H1 (cell line): ENCODE data around the gene FAM83F. TPM values are rescaled to one million over a fixed set of nuclear protein-coding genes. Genes with fewer than 3 reads are reported as not detected.

Source experiments
- CTCF ChIA-PET: fragments of 300-600 bp; sonication (Branson Sonifier 250); formaldehyde crosslinking; loops from one replicate; lab custom pipeline; 2021; ENCODE audit not compliant: partially characterized antibody; lab: Charles Lee
- POLR2A ChIA-PET: fragments of 300-600 bp; sonication (Branson Sonifier 250); formaldehyde crosslinking; loops from one replicate; lab custom pipeline; 2021; ENCODE audit warnings: inconsistent platforms; ENCODE audit not compliant: partially characterized antibody; lab: Charles Lee
- DNase-seq, 2 experiments: peaks; one replicate each; pipeline versions ENCODE4 v3.0.0 to v3.0.0-alpha.2; 2010 to 2022; ENCODE audit warnings: low spot score in 2 of 2, low read depth in 1 of 2, mixed read lengths in 1 of 2
- FAIRE-seq: peaks from 2 replicates; lab custom pipeline; 2011; peaks lifted over from hg19 to GRCh38; lab: Jason Lieb, UNC
- H2AFZ ChIP-seq: 2 replicates; pipeline ENCODE4 v1.8.1; 2012; ENCODE audit warnings: low read length, inconsistent platforms
- H2AK5ac ChIP-seq: 2 replicates; pipeline ENCODE4 v1.6.1; 2013; ENCODE audit warnings: low read depth, low read length
- H2BK120ac ChIP-seq: replicated peaks from 2 replicates; pipeline ENCODE3; 2013; ENCODE audit warnings: low read depth, low read length, inconsistent platforms
- H2BK12ac ChIP-seq: 2 replicates; pipeline ENCODE4 v1.6.1; 2013; ENCODE audit warnings: low read depth, low read length
- H2BK15ac ChIP-seq: 2 replicates; pipeline ENCODE4 v1.6.1; 2013; ENCODE audit warnings: low read length
- H2BK20ac ChIP-seq: 2 replicates; pipeline ENCODE4 v1.6.1; 2013; ENCODE audit warnings: low read length
- H2BK5ac ChIP-seq: 2 replicates; pipeline ENCODE4 v1.6.1; 2013; ENCODE audit warnings: low read depth, low read length
- H3K14ac ChIP-seq: 2 replicates; pipeline ENCODE4 v1.6.1; 2013; ENCODE audit warnings: inconsistent platforms; ENCODE audit not compliant: insufficient read length
- H3K18ac ChIP-seq: 2 replicates; pipeline ENCODE4 v1.6.1; 2013; ENCODE audit warnings: low read length; ENCODE audit errors: extremely low read depth
- H3K23ac ChIP-seq: 2 replicates; pipeline ENCODE4 v1.6.1; 2013; ENCODE audit warnings: inconsistent platforms; ENCODE audit not compliant: insufficient read length
- H3K23me2 ChIP-seq: 2 replicates; pipeline ENCODE4 v1.6.1; 2013; ENCODE audit warnings: low read depth, low read length
- H3K27ac ChIP-seq: 2 replicates; pipeline ENCODE4 v1.6.1; 2011; ENCODE audit warnings: low read depth, low read length, inconsistent platforms
- H3K27me3 ChIP-seq, 4 experiments: replicated peaks in 1 of 4; 1 replicate in 1 of 4; 2 replicates in 3 of 4; pipeline versions ENCODE4 v1.6.1 to v1.8.1; 2011 to 2013; ENCODE audit warnings: low read length in 3 of 4, mild to moderate bottlenecking in 3 of 4, inconsistent platforms in 2 of 4, mixed read lengths in 2 of 4, moderate library complexity in 1 of 4; ENCODE audit not compliant: control insufficient read depth in 3 of 4, insufficient read depth in 3 of 4; ENCODE audit errors: extremely low read depth in 1 of 4
- H3K36me3 ChIP-seq, 4 experiments: 2 replicates each; pipeline versions ENCODE4 v1.6.1 to v1.8.1; 2011 to 2013; ENCODE audit warnings: mild to moderate bottlenecking in 4 of 4, low read length in 3 of 4, moderate library complexity in 2 of 4, control low read depth in 1 of 4, inconsistent platforms in 1 of 4; ENCODE audit not compliant: insufficient read depth in 4 of 4, control insufficient read depth in 2 of 4
- H3K4ac ChIP-seq: replicated peaks from 2 replicates; pipeline ENCODE3; 2013; ENCODE audit warnings: low read length, low read depth, mixed read lengths, inconsistent platforms; ENCODE audit not compliant: insufficient read length
- H3K4me1 ChIP-seq, 4 experiments: replicated peaks in 1 of 4; 1 replicate in 1 of 4; 2 replicates in 3 of 4; pipeline versions ENCODE4 v1.6.1 to v1.8.1; 2011 to 2013; ENCODE audit warnings: low read length in 3 of 4, inconsistent platforms in 2 of 4, mixed read lengths in 1 of 4; ENCODE audit not compliant: insufficient read depth in 4 of 4, control insufficient read depth in 3 of 4
- H3K4me2 ChIP-seq, 2 experiments: 2 replicates each; pipeline versions ENCODE4 v1.6.1 to v1.8.1; 2011 to 2013; ENCODE audit warnings: low read depth in 2 of 2, low read length in 2 of 2, control low read depth in 1 of 2, inconsistent platforms in 1 of 2, mild to moderate bottlenecking in 1 of 2; ENCODE audit not compliant: insufficient read depth in 1 of 2
- H3K4me3 ChIP-seq, 4 experiments: fragments of 200-600, 300-600 bp in 1 of 4; sonication (generic), shearing (Covaris generic), sonication (Bioruptor Twin) in 1 of 4; 2 replicates each; pipeline versions ENCODE4 v1.5.1 to v1.8.1; 2011 to 2016; ENCODE audit warnings: low read length in 4 of 4, low read depth in 3 of 4, control low read depth in 2 of 4, inconsistent platforms in 2 of 4, mild to moderate bottlenecking in 2 of 4, mixed read lengths in 1 of 4, moderate library complexity in 1 of 4; ENCODE audit not compliant: insufficient read depth in 2 of 4; ENCODE audit errors: extremely low read depth in 1 of 4
- H3K56ac ChIP-seq: replicated peaks from 2 replicates; pipeline ENCODE3; 2013; ENCODE audit warnings: low read depth, mild to moderate bottlenecking, mixed read lengths, low read length, inconsistent platforms; ENCODE audit not compliant: insufficient read length
- H3K79me1 ChIP-seq: 2 replicates; pipeline ENCODE4 v1.6.1; 2013; ENCODE audit warnings: low read depth, low read length, control low read depth
- H3K79me2 ChIP-seq, 2 experiments: 2 replicates each; pipeline versions ENCODE4 v1.6.1 to v1.8.1; 2012 to 2013; ENCODE audit warnings: low read length in 2 of 2, mild to moderate bottlenecking in 2 of 2, inconsistent platforms in 1 of 2; ENCODE audit not compliant: insufficient read depth in 2 of 2, control insufficient read depth in 1 of 2
- H3K9ac ChIP-seq, 4 experiments: replicated peaks in 1 of 4; 1 replicate in 1 of 4; 2 replicates in 3 of 4; pipeline versions ENCODE4 v1.6.1 to v1.8.1; 2011 to 2013; ENCODE audit warnings: low read depth in 3 of 4, low read length in 3 of 4, control low read depth in 2 of 4, mild to moderate bottlenecking in 2 of 4, moderate library complexity in 2 of 4, inconsistent platforms in 1 of 4; ENCODE audit errors: extremely low read depth in 1 of 4
- H3K9me3 ChIP-seq, 2 experiments: 2 replicates each; pipeline versions ENCODE4 v1.6.1 to v1.8.1; 2012 to 2013; ENCODE audit warnings: mild to moderate bottlenecking in 2 of 2, moderate library complexity in 2 of 2, control low read depth in 1 of 2, inconsistent platforms in 1 of 2, low read depth in 1 of 2, low read length in 1 of 2, mixed read lengths in 1 of 2; ENCODE audit not compliant: insufficient read depth in 2 of 2
- H4K20me1 ChIP-seq, 2 experiments: replicated peaks in 1 of 2; 2 replicates each; pipeline versions ENCODE3 to v1.8.1; 2011 to 2013; ENCODE audit warnings: inconsistent platforms in 2 of 2, low read length in 2 of 2, mild to moderate bottlenecking in 1 of 2; ENCODE audit not compliant: insufficient read depth in 2 of 2, control insufficient read depth in 1 of 2
- H4K5ac ChIP-seq: 2 replicates; pipeline ENCODE4 v1.6.1; 2013; ENCODE audit warnings: low read length, low read depth, mixed read lengths, inconsistent platforms; ENCODE audit not compliant: insufficient read length
- H4K8ac ChIP-seq: 2 replicates; pipeline ENCODE4 v1.8.0; 2013; ENCODE audit warnings: mild to moderate bottlenecking, moderate library complexity, low read length, inconsistent platforms; ENCODE audit not compliant: insufficient read depth; ENCODE audit errors: extremely low read depth
- H4K91ac ChIP-seq: replicated peaks from 2 replicates; pipeline ENCODE3; 2013; ENCODE audit warnings: low read length, mixed read lengths, inconsistent platforms; ENCODE audit not compliant: insufficient read length
- CEBPB ChIP-seq: IDR thresholded peaks from 2 replicates; pipeline ENCODE4 v1.6.1; 2012; ENCODE audit warnings: low read depth, low read length
- CHD1 ChIP-seq: IDR thresholded peaks from 2 replicates; pipeline ENCODE4 v1.6.1; 2012; ENCODE audit warnings: low read depth, low read length, improper control_type of control experiment
- NANOG ChIP-seq: IDR thresholded peaks from 2 replicates; pipeline ENCODE4 v1.6.1; 2011; ENCODE audit warnings: low read length, low read depth, mild to moderate bottlenecking, inconsistent platforms; ENCODE audit not compliant: insufficient read depth, poor library complexity, severe bottlenecking
- WGBS, 2 experiments: shearing (Covaris generic) in 1 of 2; methylation state at CpG; one replicate each; pipeline versions ENCODE4 v1.1.6 to v1.1.7; 2013 to 2015; ENCODE audit warnings: low lambda C conversion rate in 2 of 2, mixed read lengths in 2 of 2, inconsistent platforms in 1 of 2, low coverage in 1 of 2, missing lambda C conversion rate in 1 of 2; ENCODE audit not compliant: insufficient replicate concordance in 2 of 2, insufficient coverage in 1 of 2, insufficient read length in 1 of 2; ENCODE audit errors: extremely low coverage in 1 of 2, missing lambda C conversion rate in 1 of 2; 5-methylcytosine and 5-hydroxymethylcytosine counted together
- polyA plus RNA-seq, 7 experiments: library from polyadenylated mRNA; depleted of rRNA in 3 of 7; stranded (reverse) in 5 of 7; unstranded in 2 of 7; fragments of >200 nt in 5 of 7; fragments of 200-250 nt in 2 of 7; gene quantifications; 1 replicate in 5 of 7; 2 replicates in 1 of 7; 4 replicates in 1 of 7; pipeline versions ENCODE4 v1.2.1 to v1.2.3, GENCODE V29; 2011 to 2013; ENCODE audit warnings: missing spikeins in 2 of 7, mixed read lengths in 2 of 7
- total RNA-seq: library from RNA; stranded (reverse); fragmentation: NEBNext Ultra II Directional; extraction: Animal tissue kit (Norgen Biotek cat#: 25700); gene quantifications from 2 replicates; pipeline ENCODE4 v1.2.1, GENCODE V29; 2021

Gene FAM83F
- total and polyA plus RNA-seq, 2 of the 8 experiments (the other 6 are each of a cell fraction or from before 2014, with no cell fraction given) = 8.6 to 18.9 TPM

DNA sequence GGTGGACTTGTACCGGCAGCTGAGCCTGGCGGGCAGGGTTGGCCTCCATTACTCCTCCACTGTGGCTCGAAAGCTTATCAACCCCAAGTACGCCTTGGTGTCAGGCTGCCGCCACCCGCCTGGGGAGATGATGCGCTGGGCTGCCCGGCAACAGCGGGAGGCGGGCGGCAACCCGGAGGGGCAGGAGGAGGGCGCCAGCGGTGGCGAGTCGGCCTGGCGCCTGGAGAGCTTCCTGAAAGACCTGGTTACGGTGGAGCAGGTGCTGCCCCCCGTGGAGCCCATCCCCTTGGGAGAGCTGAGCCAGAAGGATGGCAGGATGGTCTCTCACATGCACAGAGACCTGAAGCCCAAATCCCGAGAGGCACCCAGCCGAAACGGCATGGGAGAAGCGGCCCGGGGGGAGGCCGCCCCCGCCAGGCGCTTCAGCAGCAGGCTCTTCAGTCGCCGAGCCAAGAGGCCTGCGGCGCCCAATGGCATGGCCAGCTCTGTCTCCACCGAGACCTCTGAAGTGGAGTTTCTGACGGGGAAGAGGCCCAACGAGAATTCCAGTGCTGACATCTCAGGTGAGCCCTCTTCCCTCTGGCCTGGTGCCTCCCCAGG is 26.7 kb downstream of the FAM83F start:
- Histone ChIP-seq H4K8ac (no peak overlapping the region), H3K9me3 (no peaks in the 10 kb centered on the region), H3K36me3 (peaks cover 0 to 20% (median 8%) of the 10 kb centered on the region in 4 experiments; a peak in 5 of 8 replicates), H3K18ac (no peak overlapping the region), H2AK5ac (no peak overlapping the region), H4K5ac (no peak overlapping the region), H2BK20ac (no peak overlapping the region), H3K9ac (no peak overlapping the region), H3K79me1 (no peaks in the 10 kb centered on the region), H3K4me1 (0 out of 7 replicates have a peak, but pooled peaks cover 0 to 3% (median 0%) of the 10 kb centered on the region in 4 experiments), H3K4ac (no peak overlapping the region), H3K79me2 (no peaks in the 10 kb centered on the region), H3K4me3 (no peak overlapping the region), H3K4me2 (no peak overlapping the region), H3K23ac (no peak overlapping the region), H2BK15ac (no peak overlapping the region), H2BK12ac (no peak overlapping the region), H2AFZ (no peak overlapping the region), H3K56ac (no peak overlapping the region), H4K91ac (no peak overlapping the region), H3K14ac (no peak overlapping the region), H2BK120ac (no peak overlapping the region), H3K23me2 (no peaks in the 10 kb centered on the region), H2BK5ac (no peak overlapping the region), H4K20me1 (peaks cover 3 to 6% of the 10 kb centered on the region in 2 experiments), H3K27ac (no peak overlapping the region), H3K27me3 (no peaks in the 10 kb centered on the region)
- DNase-seq (no peak), FAIRE-seq (no peak)
- whole genome bisulfite sequencing, 2 experiments = 95% methylated on average over 30 of the region's 34 CpGs; no CpG with 5 or more reads in 1 of the 2 experiments
- TF ChIP-seq CHD1 (no peak), NANOG (no peak), CEBPB (no peak)
- ChIA-PET POLR2A (interaction anchor here (1.0 to 1.6 kb wide), 3 partner anchors 11 to 88 kb away, joined by 3 read pairs; no protein-coding TSS in a partner anchor), CTCF (interaction anchor here (0.6 to 13.2 kb wide), 12 partner anchors 15 to 538 kb away, joined by 3 to 159 read pairs (median 7); no protein-coding TSS in a partner anchor)
